ENCODE measurements around the gene ITGB7.
"Not testable (repeated sequence)": the region's sequence is repeated elsewhere in the genome, so short reads cannot be mapped to it uniquely, and the experiment has no call there.

DNA sequence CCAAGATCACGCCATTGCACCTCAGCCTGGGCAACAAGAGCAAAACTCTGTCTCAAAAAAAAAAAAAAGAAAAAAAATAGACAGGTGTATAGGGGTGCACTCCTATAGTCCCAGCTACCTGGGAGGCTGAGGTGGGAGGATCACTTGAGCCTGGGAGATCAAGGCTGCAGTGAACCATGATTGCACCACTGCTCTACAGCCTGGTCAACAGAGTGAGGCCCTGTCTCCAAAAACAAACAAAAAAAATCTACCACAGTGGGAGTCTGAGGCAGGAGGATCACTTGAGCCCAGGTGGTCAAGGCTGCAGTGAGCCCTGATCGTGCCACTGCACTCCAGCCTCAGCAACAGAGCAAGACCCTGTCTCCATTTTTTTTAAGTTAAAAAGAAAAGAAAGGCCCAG lies 44.0 kb downstream of the ITGB7 start:
- TF ChIP-seq, protein P1, sequence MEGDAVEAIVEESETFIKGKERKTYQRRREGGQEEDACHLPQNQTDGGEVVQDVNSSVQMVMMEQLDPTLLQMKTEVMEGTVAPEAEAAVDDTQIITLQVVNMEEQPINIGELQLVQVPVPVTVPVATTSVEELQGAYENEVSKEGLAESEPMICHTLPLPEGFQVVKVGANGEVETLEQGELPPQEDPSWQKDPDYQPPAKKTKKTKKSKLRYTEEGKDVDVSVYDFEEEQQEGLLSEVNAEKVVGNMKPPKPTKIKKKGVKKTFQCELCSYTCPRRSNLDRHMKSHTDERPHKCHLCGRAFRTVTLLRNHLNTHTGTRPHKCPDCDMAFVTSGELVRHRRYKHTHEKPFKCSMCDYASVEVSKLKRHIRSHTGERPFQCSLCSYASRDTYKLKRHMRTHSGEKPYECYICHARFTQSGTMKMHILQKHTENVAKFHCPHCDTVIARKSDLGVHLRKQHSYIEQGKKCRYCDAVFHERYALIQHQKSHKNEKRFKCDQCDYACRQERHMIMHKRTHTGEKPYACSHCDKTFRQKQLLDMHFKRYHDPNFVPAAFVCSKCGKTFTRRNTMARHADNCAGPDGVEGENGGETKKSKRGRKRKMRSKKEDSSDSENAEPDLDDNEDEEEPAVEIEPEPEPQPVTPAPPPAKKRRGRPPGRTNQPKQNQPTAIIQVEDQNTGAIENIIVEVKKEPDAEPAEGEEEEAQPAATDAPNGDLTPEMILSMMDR (IDR thresholded peaks at IDR 0.05): not testable (repeated sequence)
- not testable (repeated sequence) for TF ChIP-seq POLR2A (IDR thresholded peaks at IDR 0.05)
